Stimulated activated naive CD8-positive, alpha-beta T cell treated with anti-CD3 and anti-CD28 coated beads, Interleukin-15, amount 100 ng/mL, for 72 hours (primary cell): ENCODE data around the gene HOXA7.
A peak's percentile ranks its signal among the peaks of the same experiment; 100 is the strongest.

Experiments used
- ATAC-seq: fragments of 150-1000 bp; cut with Tn5 transposase; 2 replicates; pipeline ENCODE4 v1.10.0; 2021; ENCODE audit warnings: mild to moderate bottlenecking, moderate library complexity
- DNase-seq, 2 donors: peaks; one replicate each; pipeline ENCODE4 v3.0.0; 2021 to 2022
- H3K27ac Mint-ChIP-seq, 2 donors: one replicate each; pipeline ENCODE4 v1.8.0; 2022; ENCODE audit warnings: mild to moderate bottlenecking in 2 of 2, mixed read lengths in 2 of 2, moderate library complexity in 2 of 2
- H3K27me3 Mint-ChIP-seq: one replicate; pipeline ENCODE4 v1.8.0; 2022; ENCODE audit warnings: mixed read lengths
- H3K4me1 Mint-ChIP-seq: one replicate; pipeline ENCODE4 v1.8.0; 2022; ENCODE audit warnings: mild to moderate bottlenecking, mixed read lengths
- H3K4me3 Mint-ChIP-seq, 2 donors: one replicate each; pipeline ENCODE4 v1.8.0; 2022; ENCODE audit warnings: mild to moderate bottlenecking in 2 of 2, mixed read lengths in 2 of 2, moderate library complexity in 1 of 2
- H3K9me3 Mint-ChIP-seq, 2 donors: one replicate each; pipeline ENCODE4 v1.8.0; 2022; ENCODE audit warnings: mixed read lengths in 2 of 2

The HOXA7 gene

GRCh38 chr7:27112955-27113949, 43.2 kb downstream of the HOXA7 start:
- ATAC-seq = peak; percentile 54

DNA sequence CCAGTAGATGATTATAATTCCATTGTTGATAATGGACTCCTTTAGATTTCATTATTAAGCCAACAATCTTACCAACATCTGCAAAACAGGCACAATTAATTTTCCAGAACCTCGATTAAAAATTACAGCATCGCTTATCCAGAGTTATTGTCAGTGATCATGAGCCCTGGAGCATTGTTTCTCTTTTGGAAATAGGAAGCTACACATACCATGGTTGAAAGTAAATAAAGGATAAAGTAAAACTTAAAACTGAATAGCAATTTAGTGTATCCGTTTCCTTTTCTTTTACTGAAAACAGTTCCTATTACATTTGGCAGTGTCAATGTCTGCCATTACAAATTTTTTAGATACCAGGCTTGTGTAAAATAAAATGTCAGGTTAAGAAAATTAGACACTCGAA, 44.1 kb downstream of the HOXA7 start:
- Mint-ChIP-seq H3K27ac (no peak overlapping the region), H3K4me1 (no peaks in the 10 kb centered on the region), H3K9me3 (no peaks in the 10 kb centered on the region), H3K4me3 (no peak overlapping the region), H3K27me3 (peaks cover 7% of the 10 kb centered on the region)
- ATAC-seq (no peak), DNase-seq (no peak)

More at GRCh38 chr7:27112955-27113949, 43.2 kb downstream of the HOXA7 start:
- DNase-seq = no peak
- Mint-ChIP-seq H3K4me3 (no peak overlapping the region), H3K9me3 (no peaks in the 10 kb centered on the region), H3K27ac (no peak overlapping the region), H3K27me3 (peaks cover 7% of the 10 kb centered on the region), H3K4me1 (no peaks in the 10 kb centered on the region)

- ATAC-seq = no peak
- H3K4me1 Mint-ChIP-seq = no peaks in the 10 kb centered on the region
- no peaks in the 10 kb centered on the region for H3K9me3 Mint-ChIP-seq
- H3K4me3 Mint-ChIP-seq = no peak overlapping the region
- H3K27ac Mint-ChIP-seq = no peak overlapping the region
- H3K27me3 Mint-ChIP-seq = peaks cover 7% of the 10 kb centered on the region
- no peak for DNase-seq
Observed at GRCh38 chr7:27111751-27112277, 44.7 kb downstream of the HOXA7 start.

DNA sequence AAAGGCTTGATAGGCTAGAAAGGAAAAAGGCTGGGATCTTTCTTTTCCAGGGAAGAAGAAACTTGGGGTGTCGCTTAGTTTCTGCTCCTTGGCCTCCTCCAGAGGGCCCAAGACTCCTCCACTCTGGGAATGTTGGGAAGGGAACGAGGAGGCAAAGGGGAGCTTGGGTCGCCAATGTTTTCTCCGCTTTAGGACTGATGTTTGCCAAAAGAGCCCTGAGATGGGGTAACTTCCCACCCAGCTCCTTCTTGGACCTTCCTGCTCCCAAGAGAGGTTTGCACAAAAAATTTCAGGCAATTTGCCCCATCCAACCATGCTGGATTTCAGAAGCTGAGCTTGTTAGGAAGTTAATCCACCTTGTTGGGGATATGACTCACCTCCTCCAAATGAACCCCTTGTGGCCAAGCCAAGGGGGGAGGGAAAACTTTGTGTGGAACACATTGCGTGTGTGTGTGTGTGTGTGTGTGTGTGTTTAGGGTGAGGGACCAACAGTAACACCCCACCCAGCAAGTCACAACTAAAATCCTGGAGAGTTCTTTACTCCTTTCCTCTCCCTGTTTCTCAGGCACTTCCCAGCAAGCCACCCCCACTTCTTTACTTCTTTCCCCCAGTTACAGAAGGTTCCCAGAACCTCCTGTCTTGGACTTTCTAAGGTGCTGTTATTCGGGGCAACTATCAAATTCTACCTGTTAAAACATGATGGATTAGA, 45.3 kb downstream of the HOXA7 start:
- H3K27ac Mint-ChIP-seq = no peak overlapping the region

DNA sequence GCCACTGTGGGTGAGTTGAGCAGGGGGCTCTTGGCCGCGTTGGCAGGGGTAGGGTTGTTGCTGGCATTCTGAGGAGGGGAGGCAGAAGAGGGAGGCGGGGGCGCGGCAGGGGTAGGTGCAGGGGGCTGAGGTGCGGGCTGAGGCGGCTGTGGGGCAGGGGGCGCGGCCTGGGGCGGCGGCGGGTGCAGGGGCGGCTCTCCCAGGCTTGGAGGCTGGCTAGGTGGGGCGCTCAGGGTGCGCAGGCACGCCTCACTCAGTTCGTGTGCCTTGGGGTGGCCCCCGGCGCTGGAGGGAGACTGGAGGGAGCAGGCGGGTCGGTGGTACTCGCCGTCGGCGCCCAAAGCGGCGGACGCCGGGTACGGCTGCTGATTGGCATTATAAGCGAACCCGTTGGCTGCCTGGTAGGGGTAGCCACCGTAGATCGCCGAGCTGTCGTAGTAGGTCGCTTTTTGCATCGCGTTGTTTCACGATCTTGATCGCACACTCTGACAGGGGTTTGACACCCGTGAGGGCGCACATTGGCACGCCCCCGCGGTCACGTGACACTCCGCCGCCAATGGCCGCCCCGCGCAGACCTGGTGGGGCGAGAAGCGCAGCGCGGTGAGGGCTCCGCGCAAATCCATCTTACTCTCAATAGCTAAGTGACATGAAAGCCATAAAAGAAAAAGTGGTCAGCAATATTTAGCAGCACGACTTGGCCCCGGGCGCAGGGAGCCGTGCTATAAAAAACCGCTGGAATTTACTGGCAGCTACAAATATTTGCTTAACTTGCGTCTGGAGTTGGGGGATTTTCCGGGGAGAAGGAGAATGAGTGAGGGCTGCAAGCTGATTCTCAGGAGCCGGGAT, 46.1 kb downstream of the HOXA7 start:
- Mint-ChIP-seq H3K4me3 (no peak overlapping the region), H3K27me3 (peaks cover 18% of the 10 kb centered on the region), H3K27ac (no peak overlapping the region), H3K4me1 (no peaks in the 10 kb centered on the region), H3K9me3 (no peaks in the 10 kb centered on the region)
- DNase-seq (no peak), ATAC-seq (peak; percentile 68)

More for the DNA sequence above, 45.3 kb downstream of the HOXA7 start:
- H3K27me3 Mint-ChIP-seq = peaks cover 10% of the 10 kb centered on the region
- no peak for ATAC-seq
- H3K4me3 Mint-ChIP-seq = no peak overlapping the region
- no peaks in the 10 kb centered on the region for H3K9me3 Mint-ChIP-seq
- no peak for DNase-seq
- no peaks in the 10 kb centered on the region for H3K4me1 Mint-ChIP-seq

- H3K27ac Mint-ChIP-seq = peak overlapping the region in 1 of 2 donors; percentile 46
- H3K9me3 Mint-ChIP-seq = no peaks in the 10 kb centered on the region
- ATAC-seq (no peak), DNase-seq (no peak)
- no peaks in the 10 kb centered on the region for H3K4me1 Mint-ChIP-seq
- peaks cover 23% of the 10 kb centered on the region for H3K27me3 Mint-ChIP-seq
- no peak overlapping the region for H3K4me3 Mint-ChIP-seq
Observed at GRCh38 chr7:27109466-27110185, 46.8 kb downstream of the HOXA7 start.

DNA sequence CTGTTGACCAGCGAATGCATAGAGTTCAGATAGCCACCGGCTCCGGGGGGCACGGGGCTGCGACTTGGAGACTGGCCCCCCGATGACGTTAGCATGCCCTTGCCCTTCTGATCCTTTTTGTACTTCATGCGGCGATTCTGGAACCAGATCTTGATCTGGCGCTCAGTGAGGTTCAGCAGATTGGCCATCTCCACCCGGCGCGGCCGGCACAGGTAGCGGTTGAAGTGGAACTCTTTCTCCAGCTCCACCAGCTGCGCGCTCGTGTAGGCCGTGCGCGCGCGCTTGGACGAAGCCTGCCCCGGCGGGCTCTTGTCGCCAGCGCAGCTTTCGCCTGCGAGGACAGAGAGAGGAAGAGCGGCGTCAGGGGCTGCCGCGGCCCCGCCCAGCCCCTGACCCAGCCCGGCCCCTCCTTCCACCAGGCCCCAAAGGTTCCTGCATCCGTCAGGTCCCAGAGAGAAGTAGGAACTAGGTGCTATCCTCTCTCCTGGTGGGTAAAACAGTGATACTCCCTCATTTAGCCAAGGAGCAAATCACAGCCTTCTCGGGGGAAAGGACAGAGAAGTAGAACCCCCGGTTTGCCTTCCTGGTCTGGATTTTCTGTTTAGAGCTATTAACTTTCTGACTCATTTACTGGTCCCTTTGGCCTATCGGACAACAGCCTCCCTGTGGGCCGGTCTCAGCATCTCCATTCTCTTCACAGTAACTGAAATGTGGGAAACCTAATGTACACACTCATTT, 47.9 kb downstream of the HOXA7 start:
- Mint-ChIP-seq H3K4me1 (peaks cover 5% of the 10 kb centered on the region), H3K27me3 (peaks cover 34% of the 10 kb centered on the region), H3K27ac (peak overlapping the region in 1 of 2 donors; percentile 19), H3K4me3 (no peak overlapping the region), H3K9me3 (no peaks in the 10 kb centered on the region)
- ATAC-seq (peak; percentile 10), DNase-seq (no peak)

DNA sequence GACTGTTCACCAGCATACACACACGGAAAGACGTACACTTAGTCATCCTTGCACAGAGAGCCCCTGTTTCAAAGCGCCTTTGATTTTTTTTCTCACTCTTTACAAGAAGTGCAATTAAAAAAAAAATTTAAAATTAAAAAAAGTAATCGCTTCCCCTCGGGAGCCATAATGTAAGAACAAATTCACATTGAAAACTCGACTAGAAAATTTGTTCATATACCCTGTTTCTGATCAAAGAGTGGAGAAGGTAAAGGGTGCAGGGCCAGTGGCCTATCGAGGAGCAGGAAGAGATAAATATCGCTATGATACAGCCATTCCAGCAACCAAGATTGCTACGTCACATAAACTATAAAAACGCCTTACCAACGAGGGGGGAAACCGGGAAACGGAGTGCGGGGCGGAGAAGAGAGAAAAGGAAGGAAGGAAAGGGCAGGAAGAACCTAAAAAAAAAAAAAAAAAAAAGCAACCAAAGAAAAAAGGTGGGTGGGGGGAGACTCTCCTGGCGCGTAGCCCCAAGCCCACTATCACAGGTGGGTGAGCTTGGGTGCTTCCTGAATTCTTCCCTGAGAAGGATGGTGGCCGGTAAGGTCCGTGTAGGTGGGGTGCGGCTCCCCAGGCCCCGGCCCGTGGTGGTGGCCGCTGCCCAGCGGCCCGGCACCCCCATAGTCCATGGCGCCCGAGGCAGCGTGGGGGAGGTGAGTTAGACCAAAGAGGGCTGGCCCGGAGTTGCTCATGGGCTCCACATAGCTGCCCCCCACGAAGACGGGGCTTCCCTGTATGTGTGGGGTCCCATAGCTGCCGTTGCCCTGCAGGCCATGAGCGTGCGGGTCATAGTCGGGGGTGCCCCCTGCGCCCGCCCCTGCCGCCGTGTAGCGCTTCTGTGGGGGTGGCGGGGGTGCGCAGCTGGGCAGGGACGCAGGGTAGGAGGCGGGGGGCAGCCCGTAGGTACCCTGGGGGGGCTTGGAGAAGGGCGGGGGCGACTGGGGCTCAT, 48.8 kb downstream of the HOXA7 start:
- ATAC-seq (peak; percentile 70), DNase-seq (no peak)
- Mint-ChIP-seq H3K27ac (no peak overlapping the region), H3K9me3 (no peaks in the 10 kb centered on the region), H3K27me3 (peaks cover 43% of the 10 kb centered on the region), H3K4me3 (no peak overlapping the region), H3K4me1 (peaks cover 13% of the 10 kb centered on the region)

DNA sequence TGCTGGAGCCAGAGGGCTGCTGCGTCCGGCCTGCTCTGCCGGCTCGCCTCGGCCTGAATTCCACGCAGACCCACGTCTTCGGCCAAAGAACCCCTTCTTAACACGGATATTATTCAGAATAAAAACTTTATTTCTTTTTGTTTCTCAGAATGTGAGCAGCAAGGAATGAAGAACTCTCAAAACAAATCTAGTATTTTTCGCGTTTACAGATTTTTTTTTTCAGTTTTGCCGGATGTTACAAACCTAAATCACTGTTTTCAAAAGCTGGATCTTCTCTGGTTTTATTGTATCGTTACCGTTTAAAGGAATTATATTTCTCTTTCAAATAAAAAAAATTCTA, 49.6 kb downstream of the HOXA7 start:
- Mint-ChIP-seq H3K4me1 (peaks cover 21% of the 10 kb centered on the region), H3K9me3 (no peaks in the 10 kb centered on the region), H3K27me3 (peaks cover 49% of the 10 kb centered on the region), H3K27ac (no peak overlapping the region), H3K4me3 (no peak overlapping the region)
- ATAC-seq (no peak), DNase-seq (no peak)

GRCh38 chr7:27106181-27106900, 50.1 kb downstream of the HOXA7 start:
- peaks cover 49% of the 10 kb centered on the region for H3K27me3 Mint-ChIP-seq
- no peak overlapping the region for H3K27ac Mint-ChIP-seq
- DNase-seq (no peak), ATAC-seq (no peak)
- H3K4me3 Mint-ChIP-seq = no peak overlapping the region
- H3K4me1 Mint-ChIP-seq = peaks cover 24% of the 10 kb centered on the region
- H3K9me3 Mint-ChIP-seq = no peaks in the 10 kb centered on the region

GRCh38 chr7:27105301-27106031, 51.0 kb downstream of the HOXA7 start:
- peaks cover 24% of the 10 kb centered on the region for H3K4me1 Mint-ChIP-seq
- H3K27me3 Mint-ChIP-seq = peaks cover 58% of the 10 kb centered on the region
- H3K4me3 Mint-ChIP-seq = no peak overlapping the region
- no peak for DNase-seq
- no peaks in the 10 kb centered on the region for H3K9me3 Mint-ChIP-seq
- no peak for ATAC-seq
- H3K27ac Mint-ChIP-seq = no peak overlapping the region

DNA sequence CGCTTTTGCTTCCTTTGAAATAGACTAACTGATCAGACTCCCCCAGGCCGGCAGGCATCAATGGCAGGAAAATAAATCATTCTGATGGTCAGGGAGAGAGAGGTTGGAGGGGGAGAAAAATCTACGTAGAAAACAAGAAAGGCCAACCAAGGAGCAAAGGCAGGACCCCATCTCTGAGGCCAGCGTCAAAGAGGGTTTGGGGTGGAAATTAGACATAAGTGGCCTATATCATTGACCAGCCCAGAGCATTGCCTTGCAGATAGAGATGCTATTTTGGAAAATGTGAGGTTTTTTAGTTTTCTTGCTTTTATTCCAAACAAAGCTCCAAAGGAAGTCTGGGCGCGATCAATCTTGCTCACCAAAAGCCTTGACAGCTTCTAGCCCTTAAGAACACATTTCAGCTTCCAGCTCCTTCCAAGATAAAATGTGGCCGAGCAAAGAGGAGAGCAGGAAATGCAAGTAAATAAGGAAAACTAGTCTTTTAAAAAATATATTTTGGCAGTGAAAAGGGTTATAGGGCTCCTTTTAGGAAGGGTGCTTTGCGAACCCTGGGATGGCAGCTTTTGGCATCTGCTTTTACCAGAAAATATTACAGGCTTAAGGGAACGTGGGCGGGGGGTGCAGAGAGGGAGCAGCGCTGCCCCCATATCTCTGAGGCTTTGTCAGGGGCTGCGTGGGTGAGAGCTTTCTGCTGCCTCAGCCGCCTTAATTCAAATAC, 52.0 kb downstream of the HOXA7 start:
- Mint-ChIP-seq H3K9me3 (no peaks in the 10 kb centered on the region), H3K4me1 (peaks cover 26% of the 10 kb centered on the region), H3K4me3 (no peak overlapping the region), H3K27ac (no peak overlapping the region), H3K27me3 (peaks cover 67% of the 10 kb centered on the region)
- no peak for ATAC-seq
- no peak for DNase-seq
